ENCODE data around the gene BMP6.

DNA sequence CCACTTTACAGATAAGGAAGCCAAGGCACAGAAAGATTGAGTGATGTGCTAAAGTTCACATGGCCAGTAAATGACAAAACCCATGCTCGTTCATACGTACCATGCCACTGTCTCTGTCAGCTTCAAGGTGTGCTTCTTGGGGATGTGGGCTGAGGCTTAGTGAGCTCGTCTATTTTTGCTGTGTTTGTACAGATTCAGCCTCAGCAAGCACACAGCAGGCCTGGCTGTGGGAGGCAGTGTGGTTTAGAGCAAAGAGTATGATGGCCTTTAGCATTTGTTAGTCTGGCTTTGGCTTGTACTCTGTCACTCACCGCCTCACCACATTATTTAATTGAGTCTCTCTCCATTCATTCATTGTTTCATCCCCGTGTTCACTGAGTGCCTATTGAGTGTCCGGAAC, 55.3 kb downstream of the BMP6 start:
- TF ChIP-seq, protein P1, sequence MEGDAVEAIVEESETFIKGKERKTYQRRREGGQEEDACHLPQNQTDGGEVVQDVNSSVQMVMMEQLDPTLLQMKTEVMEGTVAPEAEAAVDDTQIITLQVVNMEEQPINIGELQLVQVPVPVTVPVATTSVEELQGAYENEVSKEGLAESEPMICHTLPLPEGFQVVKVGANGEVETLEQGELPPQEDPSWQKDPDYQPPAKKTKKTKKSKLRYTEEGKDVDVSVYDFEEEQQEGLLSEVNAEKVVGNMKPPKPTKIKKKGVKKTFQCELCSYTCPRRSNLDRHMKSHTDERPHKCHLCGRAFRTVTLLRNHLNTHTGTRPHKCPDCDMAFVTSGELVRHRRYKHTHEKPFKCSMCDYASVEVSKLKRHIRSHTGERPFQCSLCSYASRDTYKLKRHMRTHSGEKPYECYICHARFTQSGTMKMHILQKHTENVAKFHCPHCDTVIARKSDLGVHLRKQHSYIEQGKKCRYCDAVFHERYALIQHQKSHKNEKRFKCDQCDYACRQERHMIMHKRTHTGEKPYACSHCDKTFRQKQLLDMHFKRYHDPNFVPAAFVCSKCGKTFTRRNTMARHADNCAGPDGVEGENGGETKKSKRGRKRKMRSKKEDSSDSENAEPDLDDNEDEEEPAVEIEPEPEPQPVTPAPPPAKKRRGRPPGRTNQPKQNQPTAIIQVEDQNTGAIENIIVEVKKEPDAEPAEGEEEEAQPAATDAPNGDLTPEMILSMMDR (IDR thresholded peaks at IDR 0.05; ENCODE audit: borderline replicate concordance, extremely low read depth, low read length, poor library complexity, severe bottlenecking), result no peak
- no peak for TF ChIP-seq EZH2 (IDR thresholded peaks at IDR 0.05; ENCODE audit: borderline replicate concordance, low read depth, low read length, severe bottlenecking)
